Activated B cell treated with CpG ODN at 0.5 μM for 24 hours (primary cell): ENCODE results near the gene FUBP1. TPM values are rescaled to one million over a fixed set of nuclear protein-coding genes. Genes with fewer than 3 reads are reported as not detected.
"Not testable (repeated sequence)": the region's sequence is repeated elsewhere in the genome, so short reads cannot be mapped to it uniquely, and the experiment has no call there.

ENCODE experiments used
- ATAC-seq: fragments of 200-7000 bp; cut with Tn5 transposase; one replicate; pipeline ENCODE4 v1.10.0; 2021; ENCODE audit warnings: low read depth, mild to moderate bottlenecking, moderate library complexity
- CTCF ChIA-PET: fragments of 350-600 bp; sonication (Branson Sonifier 250); formaldehyde crosslinking; loops from one replicate; lab custom pipeline; 2021; ENCODE audit warnings: antibody characterized with exemption; lab: Charles Lee
- POLR2A ChIA-PET: fragments of 350-600 bp; sonication (Branson Sonifier 250); formaldehyde crosslinking; loops from one replicate; lab custom pipeline; 2021; ENCODE audit warnings: antibody characterized with exemption; lab: Charles Lee
- DNase-seq: peaks from one replicate; pipeline ENCODE4 v3.0.0; 2022
- H3K27ac Mint-ChIP-seq: one replicate; pipeline ENCODE4 v1.8.0; 2020; ENCODE audit warnings: mixed read lengths
- H3K27me3 Mint-ChIP-seq: one replicate; pipeline ENCODE4 v1.8.0; 2021; ENCODE audit warnings: mixed read lengths
- H3K36me3 Mint-ChIP-seq: one replicate; pipeline ENCODE4 v1.8.0; 2021; ENCODE audit warnings: low read depth, mixed read lengths
- H3K4me1 Mint-ChIP-seq: one replicate; pipeline ENCODE4 v1.8.0; 2021; ENCODE audit warnings: mixed read lengths
- H3K4me3 Mint-ChIP-seq: one replicate; pipeline ENCODE4 v1.8.0; 2020; ENCODE audit warnings: mild to moderate bottlenecking, mixed read lengths
- H3K9me3 Mint-ChIP-seq: one replicate; pipeline ENCODE4 v1.8.0; 2020; ENCODE audit warnings: mixed read lengths
- intact Hi-C: fragments of 100-400 bp; cut with micrococcal nuclease; formaldehyde crosslinking; loops from one replicate; pipeline ENCODE4 v1.15.1; 2024
- total RNA-seq: library from RNA; stranded (reverse); gene quantifications from 2 replicates; pipeline ENCODE4 v1.2.3, GENCODE V29; 2022
- TF ChIP-seq, protein P1 (sequence below): fragments of 200-600 bp; IDR thresholded peaks from one replicate; pipeline ENCODE4 v1.8.0; 2022; ENCODE audit warnings: antibody characterized with exemption, mild to moderate bottlenecking

FUBP1 gene
- total RNA-seq, 1 donor from 2014 or later: 282 TPM

DNA sequence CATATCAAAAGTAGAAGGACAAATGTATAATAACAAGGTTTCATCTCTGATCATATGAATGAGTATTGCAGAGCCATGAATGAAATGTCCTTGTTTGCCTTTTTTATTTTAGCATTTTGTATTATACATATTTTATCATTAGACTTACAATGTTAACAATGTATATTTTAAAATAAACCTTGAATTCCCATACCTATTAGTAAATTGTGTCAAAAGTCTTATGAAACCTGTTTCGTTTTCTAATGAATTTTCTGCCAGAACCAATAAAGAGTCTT lies 26.5 kb upstream of the FUBP1 start:
- TF ChIP-seq, protein P1, sequence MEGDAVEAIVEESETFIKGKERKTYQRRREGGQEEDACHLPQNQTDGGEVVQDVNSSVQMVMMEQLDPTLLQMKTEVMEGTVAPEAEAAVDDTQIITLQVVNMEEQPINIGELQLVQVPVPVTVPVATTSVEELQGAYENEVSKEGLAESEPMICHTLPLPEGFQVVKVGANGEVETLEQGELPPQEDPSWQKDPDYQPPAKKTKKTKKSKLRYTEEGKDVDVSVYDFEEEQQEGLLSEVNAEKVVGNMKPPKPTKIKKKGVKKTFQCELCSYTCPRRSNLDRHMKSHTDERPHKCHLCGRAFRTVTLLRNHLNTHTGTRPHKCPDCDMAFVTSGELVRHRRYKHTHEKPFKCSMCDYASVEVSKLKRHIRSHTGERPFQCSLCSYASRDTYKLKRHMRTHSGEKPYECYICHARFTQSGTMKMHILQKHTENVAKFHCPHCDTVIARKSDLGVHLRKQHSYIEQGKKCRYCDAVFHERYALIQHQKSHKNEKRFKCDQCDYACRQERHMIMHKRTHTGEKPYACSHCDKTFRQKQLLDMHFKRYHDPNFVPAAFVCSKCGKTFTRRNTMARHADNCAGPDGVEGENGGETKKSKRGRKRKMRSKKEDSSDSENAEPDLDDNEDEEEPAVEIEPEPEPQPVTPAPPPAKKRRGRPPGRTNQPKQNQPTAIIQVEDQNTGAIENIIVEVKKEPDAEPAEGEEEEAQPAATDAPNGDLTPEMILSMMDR: no peak
- ChIA-PET CTCF (interaction anchor here (0.8 to 2.4 kb wide), 3 partner anchors 27 to 109 kb away, joined by 5 to 11 read pairs (median 5); partner anchors contain the start of gene FUBP1), POLR2A (interaction anchor here (1.0 to 7.2 kb wide), 11 partner anchors 8 to 1930 kb away, joined by 3 to 355 read pairs (median 7); partner anchors contain the start of genes FUBP1, MIGA1 and ZZZ3)
- Mint-ChIP-seq H3K9me3 (no peaks in the 10 kb centered on the region), H3K4me3 (peak overlapping the region; percentile 92), H3K4me1 (peaks cover 47% of the 10 kb centered on the region), H3K27me3 (peaks cover 2% of the 10 kb centered on the region), H3K36me3 (peaks cover 7% of the 10 kb centered on the region), H3K27ac (peak overlapping the region; percentile 99)
- DNase-seq (no peak), ATAC-seq (no peak)
- intact Hi-C loops: loop anchor here (2.0 to 10.0 kb wide), 3 partner anchors 109 to 1931 kb away; partner anchors contain the start of genes PIGK and ST6GALNAC3

DNA sequence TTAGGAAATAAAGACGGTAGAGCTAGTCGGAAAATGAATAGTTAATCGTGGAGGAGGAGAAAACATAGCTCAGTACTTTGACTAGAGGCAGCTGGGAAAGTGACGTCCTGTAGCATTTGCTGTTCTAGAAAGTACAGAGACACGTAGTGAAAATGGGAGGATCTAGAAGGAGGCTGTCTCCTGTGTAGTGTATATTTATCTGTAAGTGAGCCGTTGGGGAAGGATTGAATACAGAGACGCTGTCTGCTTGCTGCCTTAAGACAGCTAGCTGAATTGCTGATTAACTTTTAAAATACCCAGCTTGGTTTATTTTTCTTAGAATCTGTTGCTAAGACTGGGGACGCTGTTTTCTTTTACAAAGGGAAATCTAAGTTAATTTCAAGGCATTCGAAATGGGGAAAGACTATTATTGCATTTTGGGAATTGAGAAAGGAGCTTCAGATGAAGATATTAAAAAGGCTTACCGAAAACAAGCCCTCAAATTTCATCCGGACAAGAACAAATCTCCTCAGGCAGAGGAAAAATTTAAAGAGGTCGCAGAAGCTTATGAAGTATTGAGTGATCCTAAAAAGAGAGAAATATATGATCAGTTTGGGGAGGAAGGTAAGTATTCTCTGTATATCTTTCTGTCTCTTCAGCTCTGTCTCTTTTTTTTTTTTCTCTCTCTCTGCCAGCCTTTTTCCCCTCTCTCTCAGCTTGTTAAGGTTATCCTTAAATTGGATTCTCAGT lies 26.0 kb upstream of the FUBP1 start, which contains the start of gene DNAJB4:
Gene DNAJB4 (plus strand): TSS at position 221 of the 729 bp plus-strand sequence. CDS start 172 bp downstream, at position 393.
- peaks cover 50% of the 10 kb centered on the region for H3K4me1 Mint-ChIP-seq
- peak within 1 kb of the TSS; percentile 92 for H3K4me3 Mint-ChIP-seq
- H3K27ac Mint-ChIP-seq: peak within 1 kb of the TSS; percentile 99
- TF ChIP-seq, protein P1: no peak
- ChIA-PET CTCF (interaction anchor here (0.6 to 2.4 kb wide), 4 partner anchors 27 to 125 kb away, joined by 4 to 11 read pairs (median 5); partner anchors contain the start of gene FUBP1), POLR2A (interaction anchor here (0.7 to 7.2 kb wide), 23 partner anchors 8 to 1930 kb away, joined by 3 to 355 read pairs (median 4); partner anchors contain the start of genes FUBP1, GIPC2, MIGA1 and PIGK)
- ATAC-seq (peak; percentile 94), DNase-seq (no peak)
- intact Hi-C loops: loop anchor here (1.0 to 10.0 kb wide), 7 partner anchors 26 to 1930 kb away; partner anchors contain the start of genes FUBP1, MIGA1, PIGK and ST6GALNAC3
- H3K9me3 Mint-ChIP-seq: no peaks in the 10 kb centered on the region
- H3K36me3 Mint-ChIP-seq: peaks cover 7% of the 10 kb centered on the region
- H3K27me3 Mint-ChIP-seq: peaks cover 2% of the 10 kb centered on the region

DNA sequence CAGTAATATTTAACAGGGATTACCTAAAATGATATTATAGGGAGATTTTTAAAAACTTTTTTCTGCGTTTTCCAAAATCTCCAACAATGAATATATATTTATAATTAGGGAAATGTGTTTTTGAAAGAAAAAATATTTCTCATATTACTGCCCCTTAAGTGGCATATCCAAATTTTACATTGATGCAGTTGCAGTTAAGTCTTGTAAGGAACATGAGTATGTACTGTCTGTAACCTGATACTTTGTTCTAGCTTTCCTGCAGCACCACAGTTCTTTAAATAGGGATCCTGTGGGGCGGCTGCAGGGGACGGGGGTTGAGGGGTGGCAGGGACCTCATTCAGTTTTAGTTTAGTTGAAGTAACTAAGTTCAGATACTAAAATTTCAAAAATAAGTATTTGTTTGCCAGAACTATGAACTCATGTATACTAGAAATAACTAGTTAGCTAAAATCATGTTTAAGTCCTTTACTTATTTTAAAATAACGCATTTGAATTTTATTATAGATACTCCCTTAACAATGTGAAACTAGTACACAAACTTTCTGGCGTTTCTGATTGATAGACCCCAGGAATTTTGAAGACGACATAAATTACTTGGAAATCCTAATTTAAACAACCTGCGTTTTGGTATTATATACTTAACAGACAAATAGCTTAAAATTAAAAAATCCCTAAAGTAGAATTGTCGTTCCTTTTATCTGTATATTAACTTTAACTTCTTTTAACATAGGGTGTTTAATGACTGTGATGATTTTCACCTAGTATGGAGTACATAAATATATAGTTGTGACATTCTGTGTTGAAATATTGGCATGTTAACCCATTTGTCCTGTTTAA lies 25.2 kb upstream of the FUBP1 start:
- Mint-ChIP-seq H3K36me3 (peaks cover 7% of the 10 kb centered on the region), H3K4me3 (peak overlapping the region; percentile 92), H3K4me1 (peaks cover 50% of the 10 kb centered on the region), H3K9me3 (no peaks in the 10 kb centered on the region), H3K27me3 (peaks cover 2% of the 10 kb centered on the region), H3K27ac (peak overlapping the region; percentile 99)
- intact Hi-C loops: loop anchor here (1.0 to 10.0 kb wide), 7 partner anchors 25 to 1929 kb away; partner anchors contain the start of genes FUBP1, MIGA1, PIGK and ST6GALNAC3
- ATAC-seq: peak; percentile 67
- CTCF ChIA-PET: interaction anchor here (0.6 to 2.4 kb wide), 3 partner anchors 26 to 126 kb away, joined by 4 to 11 read pairs (median 5); partner anchors contain the start of gene FUBP1
- POLR2A ChIA-PET: interaction anchor here (0.6 to 7.2 kb wide), 23 partner anchors 7 to 1929 kb away, joined by 3 to 355 read pairs (median 4); partner anchors contain the start of genes FUBP1, GIPC2, MIGA1 and PIGK
- TF ChIP-seq, protein P1: no peak
- peak; percentile 25 for DNase-seq

DNA sequence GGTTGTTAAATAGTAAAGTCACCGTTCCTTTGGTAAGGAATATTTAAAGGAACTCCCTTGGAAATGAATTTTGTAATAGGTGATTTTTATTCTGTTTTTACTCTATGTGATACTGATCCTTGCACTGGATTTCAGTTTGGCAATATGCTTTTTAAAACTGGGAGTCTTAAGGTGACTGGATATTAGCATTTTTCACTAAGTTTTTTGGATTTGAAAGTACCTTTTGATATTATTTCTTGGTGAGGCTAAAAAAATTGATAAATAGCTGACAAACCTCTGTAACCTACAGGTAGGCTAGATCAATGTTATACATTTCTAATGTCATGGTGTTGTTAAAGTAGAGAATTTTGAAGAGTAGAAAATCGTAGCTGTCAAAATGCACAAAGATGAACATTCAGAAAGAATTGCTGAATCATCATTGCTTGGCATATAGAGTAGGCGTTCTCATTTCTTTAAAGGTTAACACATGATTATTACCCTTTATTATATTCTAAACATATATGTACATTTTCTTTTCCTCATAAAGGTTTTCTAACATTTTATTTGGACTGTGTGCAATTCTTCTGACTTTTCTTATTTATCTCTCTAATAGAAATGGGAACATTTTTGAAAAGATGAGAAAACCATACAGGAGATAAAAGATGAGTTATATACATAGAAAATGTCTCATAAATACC lies 24.3 kb upstream of the FUBP1 start:
- ATAC-seq (no peak), DNase-seq (no peak)
- Mint-ChIP-seq H3K27ac (peak overlapping the region; percentile 42), H3K27me3 (peaks cover 2% of the 10 kb centered on the region), H3K9me3 (no peaks in the 10 kb centered on the region), H3K4me3 (peak overlapping the region; percentile 35), H3K36me3 (peaks cover 7% of the 10 kb centered on the region), H3K4me1 (peaks cover 47% of the 10 kb centered on the region)
- intact Hi-C loops: loop anchor here (10.0 kb wide), 2 partner anchors 788 to 1928 kb away; partner anchors contain the start of genes PIGK and ST6GALNAC3
- ChIA-PET CTCF (interaction anchor here (1.1 kb wide), 1 partner anchor 111 kb away, joined by 3 read pairs; no protein-coding TSS in a partner anchor), POLR2A (interaction anchor here (1.4 to 7.2 kb wide), 8 partner anchors 8 to 321 kb away, joined by 4 to 355 read pairs (median 8); partner anchors contain the start of genes FUBP1, GIPC2 and ZZZ3)
- TF ChIP-seq, protein P1: no peak

DNA sequence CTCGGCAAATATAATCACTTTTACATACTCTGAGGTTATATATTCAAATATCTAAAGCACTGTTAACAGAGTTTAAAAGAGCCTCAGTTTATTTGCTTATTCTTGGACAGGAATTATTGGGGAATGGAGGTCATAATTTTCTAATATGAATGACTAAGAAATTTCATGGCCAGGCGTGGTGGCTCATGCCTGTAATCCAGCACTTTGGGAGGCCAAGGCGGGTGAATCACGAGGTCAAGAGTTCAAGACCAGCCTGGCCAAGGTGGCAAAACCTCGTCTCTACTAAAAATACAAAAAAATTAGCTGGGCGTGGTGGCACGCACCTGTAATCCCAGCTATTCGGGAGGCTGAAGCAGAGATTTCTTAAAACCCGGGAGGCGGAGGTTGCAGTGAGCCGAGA lies 21.7 kb upstream of the FUBP1 start:
- intact Hi-C loops: loop anchor here (10.0 kb wide), 2 partner anchors 786 to 1926 kb away; partner anchors contain the start of genes PIGK and ST6GALNAC3
- POLR2A ChIA-PET: interaction anchor here (2.3 to 7.2 kb wide), 2 partner anchors 22 to 318 kb away, joined by 7 to 355 read pairs; partner anchors contain the start of genes FUBP1 and ZZZ3

More for the DNA sequence above, 21.7 kb upstream of the FUBP1 start:
- H3K27me3 Mint-ChIP-seq, DNase-seq, CTCF ChIA-PET, H3K27ac Mint-ChIP-seq, H3K4me3 Mint-ChIP-seq, H3K9me3 Mint-ChIP-seq, ATAC-seq: not testable (repeated sequence)
- peaks cover 30% of the 10 kb centered on the region for H3K4me1 Mint-ChIP-seq
- peaks cover 13% of the 10 kb centered on the region for H3K36me3 Mint-ChIP-seq
